ENCODE data around the gene MAPK7. TPM values are rescaled to one million over a fixed set of nuclear protein-coding genes. Genes with fewer than 3 reads are reported as not detected.

MAPK7 gene
- total and polyA plus RNA-seq, 10 of the 15 experiments (the other 5 are each of a cell fraction or from before 2014, with no cell fraction given) = 0.37 to 13.5 (median 5.6) TPM

GRCh38 chr17:19362277-19363113, 15.8 kb upstream of the MAPK7 start, which contains the start of gene B9D1 (continued):
- TF ChIP-seq BACH1 (IDR thresholded peaks at IDR 0.05; ENCODE audit: borderline replicate concordance) (0 out of 2 replicates have a peak, but pooled peaks have one; percentile 11), BHLHE40 (IDR thresholded peaks at IDR 0.05; ENCODE audit: borderline replicate concordance in 1 of 2, low read depth in 2 of 2, low read length in 1 of 2) (peak; percentile 77 to 83), TCF12 (IDR thresholded peaks at IDR 0.05; ENCODE audit: low read depth, low read length) (0 out of 2 replicates have a peak, but pooled peaks have one; percentile 54), NFXL1 (IDR thresholded peaks at IDR 0.05; ENCODE audit: borderline replicate concordance) (no peak), EED (IDR thresholded peaks at IDR 0.05; ENCODE audit: low read depth) (no peak), ZBTB33 (IDR thresholded peaks at IDR 0.05) (no peak), PRDM15 (CRISPR knock-in tag; IDR thresholded peaks at IDR 0.05) (no peak), POLR2AphosphoS2 (IDR thresholded peaks at IDR 0.05; ENCODE audit: low read depth, low read length) (no peak), TCF7 (IDR thresholded peaks at IDR 0.05; ENCODE audit: borderline replicate concordance) (no peak), RBBP5 (conservative IDR thresholded peaks at IDR 0.05) (no peak), ZNF622 (IDR thresholded peaks at IDR 0.05) (no peak), ZBTB11 (CRISPR knock-in tag; IDR thresholded peaks at IDR 0.05) (no peak), MTA2 (IDR thresholded peaks at IDR 0.05; ENCODE audit: low read depth) (no peak), ZBED1 (IDR thresholded peaks at IDR 0.05; ENCODE audit: borderline replicate concordance) (no peak), SRF (IDR thresholded peaks at IDR 0.05; ENCODE audit: low read depth in 2 of 2, low read length in 2 of 2) (no peak), SREBF1 (IDR thresholded peaks at IDR 0.05; ENCODE audit: low read length) (no peak), GABPA (IDR thresholded peaks at IDR 0.05; ENCODE audit: low read depth) (no peak), MLLT1 (IDR thresholded peaks at IDR 0.05) (no peak)
